Skeletal muscle satellite cell (primary cell): Measurements from ENCODE around the gene HRH1. TPM values are rescaled to one million over a fixed set of nuclear protein-coding genes. Genes with fewer than 3 reads are reported as not detected.
"Not testable (repeated sequence)": the region's sequence is repeated elsewhere in the genome, so short reads cannot be mapped to it uniquely, and the experiment has no call there.

Source experiments
- H3K27me3 ChIP-seq: 2 replicates; pipeline ENCODE4 v1.7.0; 2013; ENCODE audit warnings: low read length; ENCODE audit not compliant: control insufficient read depth, insufficient read depth
- H3K36me3 ChIP-seq: 2 replicates; pipeline ENCODE4 v1.7.0; 2013; ENCODE audit warnings: mild to moderate bottlenecking, control low read depth, low read length; ENCODE audit not compliant: insufficient read depth
- H3K4me1 ChIP-seq: 2 replicates; pipeline ENCODE4 v1.7.0; 2013; ENCODE audit warnings: low read length; ENCODE audit not compliant: control insufficient read depth, insufficient read depth
- H3K4me2 ChIP-seq: 2 replicates; pipeline ENCODE4 v1.7.0; 2013; ENCODE audit warnings: mild to moderate bottlenecking, low read length
- H3K4me3 ChIP-seq: 2 replicates; pipeline ENCODE4 v1.7.0; 2013; ENCODE audit warnings: low read length
- H3K9ac ChIP-seq: 2 replicates; pipeline ENCODE4 v1.7.0; 2013; ENCODE audit warnings: mild to moderate bottlenecking, low read depth, low read length, moderate library complexity
- H3K9me3 ChIP-seq: replicated peaks from 2 replicates; pipeline ENCODE4 v1.7.0; 2013; ENCODE audit warnings: mild to moderate bottlenecking, control low read depth, low read length
- total RNA-seq: library from RNA; depleted of rRNA; stranded (reverse); fragments of >200 nt; gene quantifications from 2 replicates; pipeline ENCODE4 v1.2.3, GENCODE V29; 2012; rRNA removed

HRH1 gene, protein sequence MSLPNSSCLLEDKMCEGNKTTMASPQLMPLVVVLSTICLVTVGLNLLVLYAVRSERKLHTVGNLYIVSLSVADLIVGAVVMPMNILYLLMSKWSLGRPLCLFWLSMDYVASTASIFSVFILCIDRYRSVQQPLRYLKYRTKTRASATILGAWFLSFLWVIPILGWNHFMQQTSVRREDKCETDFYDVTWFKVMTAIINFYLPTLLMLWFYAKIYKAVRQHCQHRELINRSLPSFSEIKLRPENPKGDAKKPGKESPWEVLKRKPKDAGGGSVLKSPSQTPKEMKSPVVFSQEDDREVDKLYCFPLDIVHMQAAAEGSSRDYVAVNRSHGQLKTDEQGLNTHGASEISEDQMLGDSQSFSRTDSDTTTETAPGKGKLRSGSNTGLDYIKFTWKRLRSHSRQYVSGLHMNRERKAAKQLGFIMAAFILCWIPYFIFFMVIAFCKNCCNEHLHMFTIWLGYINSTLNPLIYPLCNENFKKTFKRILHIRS
- total RNA-seq: 11.4 and 11.9 TPM in 2 replicates

DNA sequence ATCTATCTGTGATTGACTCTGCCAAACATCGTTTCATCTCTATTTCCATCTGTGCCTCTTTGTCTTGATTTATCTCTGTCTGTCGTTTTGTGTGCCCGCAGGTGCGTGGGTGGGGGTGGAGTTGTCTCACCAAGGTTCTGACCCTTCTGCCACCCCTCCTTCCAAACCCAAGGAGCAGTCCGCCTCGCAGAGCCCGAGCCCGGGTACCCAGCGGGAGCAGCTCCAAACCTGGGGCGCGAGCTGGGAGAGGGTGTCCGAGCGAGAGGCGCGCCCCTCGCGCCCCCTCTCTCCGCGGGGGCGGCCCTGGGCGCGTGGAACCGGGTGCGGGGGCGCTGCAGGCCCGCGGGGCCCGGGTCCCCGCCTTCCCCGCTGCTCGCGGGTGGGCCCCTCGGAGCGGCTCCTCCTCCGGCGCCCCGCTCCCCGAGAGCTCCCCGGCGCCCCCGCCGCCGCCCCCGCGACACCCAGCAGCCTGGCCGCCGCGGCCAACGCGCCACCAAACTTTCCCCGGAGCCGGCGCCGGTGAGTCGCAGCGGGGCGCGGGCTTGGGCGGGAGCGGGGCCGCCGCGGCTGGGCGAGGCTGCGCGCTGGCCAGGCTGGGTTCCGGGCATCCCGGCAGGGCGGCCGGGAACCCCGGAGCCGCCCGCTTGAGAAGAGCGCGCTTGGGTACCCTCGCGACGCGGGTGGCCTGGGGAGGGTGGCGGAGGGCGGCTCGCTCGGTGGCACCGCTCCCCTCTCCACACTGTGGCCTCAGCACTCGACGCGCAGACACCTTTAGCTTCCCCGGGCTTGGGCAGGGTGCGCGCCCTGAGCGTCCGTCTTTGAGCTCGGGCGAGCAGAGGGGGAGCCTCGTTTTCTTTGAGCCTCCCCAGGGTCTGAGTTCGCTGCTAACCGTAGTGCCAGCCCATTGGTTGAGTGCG is at the start of gene HRH1:
Gene HRH1 (plus strand): TSS at position 458 of the 917 bp plus-strand sequence. CDS start 104,545 bp downstream, outside the sequence.
- no peaks in the 10 kb centered on the region for H3K27me3 ChIP-seq
- H3K4me1 ChIP-seq: peaks cover 16% of the 10 kb centered on the region
- peaks cover 3% of the 10 kb centered on the region for H3K36me3 ChIP-seq
- no peaks in the 10 kb centered on the region for H3K9me3 ChIP-seq
- peak within 1 kb of the TSS; percentile 83 for H3K4me3 ChIP-seq
- peak within 1 kb of the TSS; percentile 87 for H3K9ac ChIP-seq
- peak within 1 kb of the TSS; percentile 100 for H3K4me2 ChIP-seq

DNA sequence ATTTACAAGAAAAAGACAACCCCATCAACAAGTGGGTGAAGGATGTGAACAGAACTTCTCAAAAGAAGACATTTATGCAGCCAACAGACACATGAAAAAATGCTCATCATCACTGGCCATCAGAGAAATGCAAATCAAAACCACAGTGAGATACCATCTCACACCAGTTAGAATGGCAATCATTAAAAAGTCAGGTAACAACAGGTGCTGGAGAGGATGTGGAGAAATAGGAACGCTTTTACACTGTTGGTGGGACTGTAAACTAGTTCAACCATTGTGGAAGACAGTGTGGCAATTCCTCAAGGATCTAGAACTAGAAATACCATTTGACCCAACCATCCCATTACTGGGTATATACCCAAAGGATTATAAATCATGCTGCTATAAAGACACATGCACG is 41.0 kb upstream of the HRH1 start:
- not testable (repeated sequence) for H3K27me3 ChIP-seq, H3K4me2 ChIP-seq, H3K4me3 ChIP-seq, H3K36me3 ChIP-seq, H3K9me3 ChIP-seq, H3K9ac ChIP-seq
- peaks cover 20% of the 10 kb centered on the region for H3K4me1 ChIP-seq

DNA sequence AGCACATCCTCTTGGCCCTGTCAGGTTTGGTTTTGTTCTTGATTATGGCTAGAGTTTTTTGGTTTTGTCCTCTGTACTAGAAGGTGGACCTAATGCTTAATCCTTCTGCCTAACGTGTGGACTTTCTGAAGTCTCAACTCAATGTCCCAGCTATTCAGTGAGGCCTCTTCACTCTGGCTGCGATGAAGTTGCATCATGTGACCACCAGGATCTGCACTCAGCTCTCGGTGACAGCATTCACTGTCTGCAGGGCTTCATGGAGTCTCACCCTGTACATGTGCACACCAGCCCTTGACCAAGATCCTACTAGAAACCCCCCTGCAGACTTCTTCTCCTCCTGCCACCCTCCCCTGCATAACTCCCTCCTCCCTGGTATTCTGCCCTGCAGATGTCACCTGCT is 38.7 kb upstream of the HRH1 start:
- H3K9me3 ChIP-seq: no peaks in the 10 kb centered on the region
- no peak overlapping the region for H3K4me3 ChIP-seq
- no peak overlapping the region for H3K9ac ChIP-seq
- H3K4me2 ChIP-seq: no peak overlapping the region
- no peaks in the 10 kb centered on the region for H3K27me3 ChIP-seq
- peaks cover 33% of the 10 kb centered on the region for H3K4me1 ChIP-seq
- H3K36me3 ChIP-seq: no peaks in the 10 kb centered on the region

DNA sequence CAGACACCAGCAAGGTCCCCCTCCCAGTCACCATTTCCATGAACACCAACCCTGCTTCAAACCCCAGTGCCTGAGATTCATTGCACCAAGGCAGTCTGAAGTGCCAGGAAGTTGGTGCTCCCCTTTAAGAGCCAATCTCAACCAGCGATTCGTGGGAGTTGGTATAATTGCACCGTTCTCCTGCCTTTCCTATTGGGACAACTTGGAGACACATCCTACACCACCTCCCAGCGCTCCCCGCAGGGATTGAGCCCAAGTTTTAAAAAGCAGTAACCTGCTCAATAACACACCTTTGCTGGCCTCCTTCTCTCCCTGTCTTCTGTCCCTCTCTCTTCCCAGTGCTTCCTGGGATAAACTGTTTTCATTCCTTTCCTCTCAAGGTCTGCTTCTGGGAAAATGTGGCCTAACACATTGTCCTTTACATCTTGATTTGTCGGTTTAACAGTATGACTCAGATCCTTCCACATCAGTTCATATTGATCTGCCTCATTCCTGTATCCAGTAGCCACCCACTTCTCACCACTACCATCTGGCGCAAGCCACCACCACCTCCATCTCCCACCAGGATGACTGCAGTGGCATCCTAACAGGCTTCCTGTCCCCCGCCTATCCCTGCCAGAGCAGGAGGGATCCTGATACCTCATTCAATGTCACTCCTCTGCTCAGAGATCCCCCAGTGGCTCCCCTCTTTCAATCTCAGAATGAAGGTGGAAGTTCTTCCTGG is 37.8 kb upstream of the HRH1 start:
- no peak overlapping the region for H3K4me3 ChIP-seq
- H3K4me2 ChIP-seq: no peak overlapping the region
- no peaks in the 10 kb centered on the region for H3K36me3 ChIP-seq
- H3K4me1 ChIP-seq: peaks cover 34% of the 10 kb centered on the region
- H3K9me3 ChIP-seq: no peaks in the 10 kb centered on the region
- no peak overlapping the region for H3K9ac ChIP-seq
- H3K27me3 ChIP-seq: no peaks in the 10 kb centered on the region

DNA sequence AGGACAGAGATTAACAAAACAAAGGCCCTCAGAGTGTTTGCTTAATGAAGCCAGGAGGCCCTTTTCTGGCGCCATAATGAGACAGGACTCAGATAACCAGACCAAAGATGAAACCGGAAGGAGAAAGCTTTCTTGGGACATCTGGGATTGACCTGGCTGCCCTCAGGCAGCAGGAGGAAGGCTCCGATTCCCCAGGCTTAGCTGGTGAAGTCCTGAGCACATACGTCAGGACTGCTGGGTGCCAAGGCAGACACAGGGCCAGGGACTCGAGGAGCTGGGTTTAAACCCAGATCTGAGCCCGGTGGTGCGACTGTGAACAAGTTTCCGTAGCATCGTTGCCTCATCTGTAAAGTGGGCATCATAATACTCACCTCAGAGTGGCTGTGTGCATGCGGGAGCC is 36.7 kb upstream of the HRH1 start:
- no peaks in the 10 kb centered on the region for H3K36me3 ChIP-seq
- H3K4me1 ChIP-seq: peaks cover 34% of the 10 kb centered on the region
- H3K27me3 ChIP-seq: no peaks in the 10 kb centered on the region
- H3K4me3 ChIP-seq: no peak overlapping the region
- H3K9ac ChIP-seq: peak overlapping the region; percentile 16
- H3K9me3 ChIP-seq: no peaks in the 10 kb centered on the region
- H3K4me2 ChIP-seq: peak overlapping the region; percentile 65

DNA sequence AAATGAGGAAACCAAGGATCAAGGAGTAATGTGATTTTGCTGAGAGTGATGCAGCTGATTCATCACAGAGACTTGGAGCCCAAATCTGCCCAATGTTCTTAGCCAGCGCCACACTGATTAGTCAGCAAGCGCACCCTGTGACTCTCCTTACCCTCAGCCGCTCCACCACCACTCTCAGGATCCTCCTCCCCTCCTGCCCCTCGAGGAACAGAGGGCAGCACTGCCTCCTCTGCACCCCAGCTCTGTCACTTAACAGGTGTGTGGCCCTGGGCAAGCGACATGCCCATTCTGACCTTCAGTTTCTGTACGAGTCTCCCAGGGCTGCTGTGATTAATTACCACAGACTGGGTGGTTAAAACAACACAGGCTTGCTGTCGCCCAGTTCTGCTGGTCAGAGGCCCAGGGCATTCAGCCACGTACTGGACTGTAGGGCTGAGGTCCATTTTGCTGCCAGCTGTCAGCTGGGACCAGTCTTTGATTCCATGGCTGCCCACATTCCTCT is 36.1 kb upstream of the HRH1 start:
- no peaks in the 10 kb centered on the region for H3K36me3 ChIP-seq
- H3K4me3 ChIP-seq: peak overlapping the region; percentile 33
- peak overlapping the region; percentile 16 for H3K9ac ChIP-seq
- no peaks in the 10 kb centered on the region for H3K9me3 ChIP-seq
- H3K27me3 ChIP-seq: no peaks in the 10 kb centered on the region
- H3K4me2 ChIP-seq: peak overlapping the region; percentile 65
- H3K4me1 ChIP-seq: peaks cover 34% of the 10 kb centered on the region

DNA sequence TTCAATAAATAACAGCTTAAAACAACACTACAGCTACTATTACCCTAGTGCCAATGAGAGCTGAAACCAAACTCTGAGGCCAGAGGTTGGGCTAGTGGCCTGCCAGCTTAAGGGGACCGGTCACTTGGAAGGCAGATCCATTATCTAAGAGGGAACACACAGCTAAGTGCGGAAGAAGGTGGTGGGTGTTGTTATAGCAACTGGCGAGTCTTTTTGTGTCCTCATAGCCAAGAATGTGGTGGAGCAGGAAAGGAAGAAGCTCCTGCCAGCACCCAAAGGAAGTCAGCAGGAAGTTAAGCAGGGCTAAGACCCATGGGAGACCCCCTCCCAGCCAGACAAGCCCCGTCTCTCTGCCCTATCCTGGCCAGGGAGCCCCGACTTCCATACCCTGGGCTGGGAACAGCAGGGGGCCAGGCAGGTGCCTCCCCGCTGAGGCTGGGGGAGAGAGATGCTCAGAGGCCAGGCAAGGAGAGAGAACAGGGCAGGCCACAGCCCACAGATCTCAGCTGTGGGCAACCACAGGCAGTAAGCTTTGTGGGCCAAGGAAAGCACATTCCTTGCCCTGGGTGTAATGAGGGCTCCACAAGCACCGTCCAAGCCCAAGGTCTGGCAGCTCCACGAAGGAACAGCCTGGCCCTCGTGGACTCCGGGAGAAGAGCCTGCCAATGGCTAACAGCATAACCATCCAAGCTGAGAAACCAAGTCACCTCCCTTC is 34.0 kb upstream of the HRH1 start:
- Histone ChIP-seq H3K27me3 (no peaks in the 10 kb centered on the region), H3K9ac (no peak overlapping the region), H3K4me2 (no peak overlapping the region), H3K4me1 (peaks cover 34% of the 10 kb centered on the region), H3K36me3 (no peaks in the 10 kb centered on the region), H3K9me3 (no peaks in the 10 kb centered on the region), H3K4me3 (no peak overlapping the region)

DNA sequence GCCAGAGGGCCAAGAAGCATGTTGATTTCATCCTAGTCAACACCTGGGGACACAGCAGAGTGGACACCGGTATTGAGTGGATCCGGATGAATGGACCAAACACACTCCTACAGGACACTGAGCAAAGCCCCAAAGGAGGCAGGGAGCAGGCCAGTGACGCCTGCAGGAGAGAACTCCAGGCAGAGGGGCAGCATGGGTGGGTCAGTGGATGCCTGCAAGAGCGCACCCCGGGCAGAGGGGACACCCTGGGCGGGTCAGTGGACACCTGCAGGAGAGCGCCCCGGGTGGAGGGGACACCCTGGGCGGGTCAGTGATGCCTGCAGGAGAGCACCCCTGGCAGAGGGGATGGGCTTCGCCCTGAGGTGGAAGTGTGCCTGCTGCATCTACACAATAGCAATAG is 27.6 kb upstream of the HRH1 start:
- Histone ChIP-seq H3K4me3 (no peak overlapping the region), H3K9ac (no peak overlapping the region), H3K27me3 (no peaks in the 10 kb centered on the region), H3K4me2 (no peak overlapping the region), H3K36me3 (no peaks in the 10 kb centered on the region), H3K4me1 (no peaks in the 10 kb centered on the region), H3K9me3 (no peaks in the 10 kb centered on the region)

DNA sequence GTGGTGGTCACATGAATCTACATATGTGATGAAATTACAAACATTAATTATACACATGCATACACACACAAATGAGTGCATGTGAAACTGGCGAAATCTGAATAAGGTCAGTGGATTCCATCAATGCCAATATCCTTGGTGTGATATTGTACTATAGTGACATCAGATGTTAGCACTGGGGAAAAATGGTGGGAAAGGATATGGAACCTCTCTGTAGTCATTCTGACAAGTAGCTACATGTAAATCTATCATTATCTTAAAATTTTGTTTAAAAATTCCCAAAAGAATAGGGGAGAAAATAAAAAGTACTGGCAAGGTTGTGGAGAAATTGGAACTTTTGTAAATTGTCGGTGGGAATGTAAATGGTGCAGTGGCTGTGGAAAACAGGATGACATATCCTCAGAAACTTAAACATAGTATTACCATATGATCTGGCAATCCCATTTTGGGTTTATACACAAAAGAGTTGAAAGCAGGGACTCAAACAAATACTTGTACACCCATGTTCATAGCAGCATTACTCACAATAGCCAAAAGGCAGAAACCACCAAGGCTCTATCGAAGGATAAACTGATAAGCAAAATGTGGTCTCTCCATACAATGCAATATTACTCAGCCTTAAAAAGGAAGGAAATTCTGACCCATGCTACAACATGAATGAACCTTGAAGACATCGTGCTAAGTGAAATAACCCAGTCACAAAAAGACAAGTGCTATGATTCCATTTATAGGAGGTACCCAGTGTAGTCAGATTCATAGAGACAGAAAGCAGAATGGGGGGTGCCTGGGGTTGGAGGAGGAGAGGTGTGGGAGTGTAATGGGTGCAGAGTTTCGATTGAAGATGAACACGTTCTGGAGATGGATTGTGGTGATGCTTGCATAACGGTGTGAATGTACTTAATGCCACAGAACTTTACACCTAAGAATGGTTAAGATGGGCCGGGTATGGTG is 25.3 kb upstream of the HRH1 start:
- Histone ChIP-seq H3K4me1 (no peaks in the 10 kb centered on the region), H3K9me3 (no peaks in the 10 kb centered on the region), H3K36me3 (no peaks in the 10 kb centered on the region), H3K27me3 (no peaks in the 10 kb centered on the region), H3K4me3 (no peak overlapping the region), H3K4me2 (no peak overlapping the region), H3K9ac (no peak overlapping the region)

DNA sequence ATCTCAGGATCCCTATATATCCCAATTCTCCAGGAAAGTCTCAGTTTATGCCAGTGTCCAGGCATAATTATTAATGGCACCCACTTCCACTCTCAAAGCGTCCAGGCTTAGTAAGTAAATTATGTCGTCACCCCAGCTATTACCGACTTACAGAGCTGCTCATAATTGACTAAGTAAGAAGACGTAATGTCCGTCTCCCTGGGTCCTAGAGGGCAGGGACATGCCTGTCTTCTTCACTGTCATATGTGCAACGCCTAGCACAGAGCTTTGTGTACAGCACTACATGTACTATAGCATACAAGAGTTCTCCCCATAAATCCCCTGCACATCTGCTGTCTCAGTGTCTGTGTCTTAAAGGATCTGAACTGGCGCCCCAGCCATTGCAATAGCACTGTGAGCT is 23.9 kb upstream of the HRH1 start:
- no peak overlapping the region for H3K4me3 ChIP-seq
- no peak overlapping the region for H3K4me2 ChIP-seq
- no peaks in the 10 kb centered on the region for H3K36me3 ChIP-seq
- no peaks in the 10 kb centered on the region for H3K9me3 ChIP-seq
- H3K9ac ChIP-seq: no peak overlapping the region
- H3K27me3 ChIP-seq: no peaks in the 10 kb centered on the region
- H3K4me1 ChIP-seq: peaks cover 8% of the 10 kb centered on the region
